ENCODE data around the gene SPACA4. TPM values are rescaled to one million over a fixed set of nuclear protein-coding genes. Genes with fewer than 3 reads are reported as not detected.
A peak's percentile ranks its signal among the peaks of the same experiment; 100 is the strongest.

Gene SPACA4
- total RNA-seq, 1 experiment from 2014 or later, result not detected

DNA sequence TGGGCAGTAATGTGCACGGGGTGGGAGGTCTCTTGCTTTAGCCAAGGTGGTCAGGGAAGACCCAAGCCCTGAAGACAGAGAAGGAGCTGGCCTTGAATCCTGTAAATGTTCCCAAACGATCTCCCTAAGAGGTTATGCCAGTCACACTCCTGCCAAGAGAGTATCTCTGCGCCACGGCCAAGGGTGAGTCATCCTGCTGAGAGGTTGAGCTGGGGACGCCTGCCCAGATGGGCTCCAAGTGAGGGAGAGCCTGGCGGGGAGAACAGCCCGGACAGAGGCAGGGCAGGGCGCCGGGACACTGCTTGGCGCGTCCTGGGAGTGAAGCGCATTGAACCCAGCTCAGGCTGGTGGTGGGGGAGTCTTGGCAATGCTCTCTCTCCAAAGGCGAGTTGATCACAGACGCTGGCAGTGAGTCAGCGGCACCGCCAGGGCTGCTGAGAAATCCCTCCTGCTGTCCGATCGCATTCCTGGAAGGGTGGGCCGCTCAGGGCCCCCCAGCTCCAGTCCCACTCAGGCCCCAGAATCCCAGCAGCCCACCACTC is 38.1 kb upstream of the SPACA4 start:
- Mint-ChIP-seq H3K27ac (ENCODE audit: unreplicated experiment) (peak overlapping the region; percentile 81), H3K4me1 (ENCODE audit: low read depth, unreplicated experiment) (peaks cover 33% of the 10 kb centered on the region), H3K4me3 (ENCODE audit: unreplicated experiment) (no peak overlapping the region)

DNA sequence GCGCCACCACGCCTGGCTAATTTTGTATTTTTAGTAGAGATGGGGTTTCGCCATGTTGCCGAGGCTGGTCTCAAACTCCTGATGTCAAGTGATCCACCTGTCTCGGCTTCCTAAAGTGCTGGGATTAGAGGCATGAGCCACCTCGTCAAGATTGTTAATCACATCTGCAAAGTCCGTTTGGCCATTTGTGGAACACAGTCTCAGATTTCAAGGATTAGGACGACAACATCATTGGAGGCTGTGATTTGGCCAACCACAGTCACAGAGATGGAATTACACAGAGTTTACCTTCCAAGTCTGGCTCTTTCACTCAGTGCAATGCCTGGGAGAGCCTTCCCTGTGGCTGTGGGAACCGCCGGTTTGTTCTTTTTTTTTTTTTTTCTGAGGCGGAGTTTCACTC is 36.7 kb upstream of the SPACA4 start:
- DNase-seq, result no peak
- H3K9me3 ChIP-seq, result no peaks in the 10 kb centered on the region
- CTCF ChIA-PET, result interaction anchor here (0.7 kb wide), 1 partner anchor 80 kb away, joined by 5 read pairs; no protein-coding TSS in a partner anchor
- BruUV-seq (replicated peaks), result no TSS peak
- intact Hi-C loops (cut with micrococcal nuclease; ENCODE audit: unreplicated experiment), result no loop called here
- H3K27me3 ChIP-seq (replicated peaks; ENCODE audit: control insufficient read depth, insufficient read depth, low read length), result no peaks in the 10 kb centered on the region
- POLR2A ChIA-PET, result no interaction called here
- H3K4me3 Mint-ChIP-seq (ENCODE audit: unreplicated experiment), result no peak overlapping the region
- H3K4me3 ChIP-seq (ENCODE audit: low read depth, low read length), result no peak overlapping the region
- H3K4me1 ChIP-seq, result peaks cover 47% of the 10 kb centered on the region
- H3K27ac Mint-ChIP-seq (ENCODE audit: unreplicated experiment), result no peak overlapping the region
- TF ChIP-seq, protein P1, sequence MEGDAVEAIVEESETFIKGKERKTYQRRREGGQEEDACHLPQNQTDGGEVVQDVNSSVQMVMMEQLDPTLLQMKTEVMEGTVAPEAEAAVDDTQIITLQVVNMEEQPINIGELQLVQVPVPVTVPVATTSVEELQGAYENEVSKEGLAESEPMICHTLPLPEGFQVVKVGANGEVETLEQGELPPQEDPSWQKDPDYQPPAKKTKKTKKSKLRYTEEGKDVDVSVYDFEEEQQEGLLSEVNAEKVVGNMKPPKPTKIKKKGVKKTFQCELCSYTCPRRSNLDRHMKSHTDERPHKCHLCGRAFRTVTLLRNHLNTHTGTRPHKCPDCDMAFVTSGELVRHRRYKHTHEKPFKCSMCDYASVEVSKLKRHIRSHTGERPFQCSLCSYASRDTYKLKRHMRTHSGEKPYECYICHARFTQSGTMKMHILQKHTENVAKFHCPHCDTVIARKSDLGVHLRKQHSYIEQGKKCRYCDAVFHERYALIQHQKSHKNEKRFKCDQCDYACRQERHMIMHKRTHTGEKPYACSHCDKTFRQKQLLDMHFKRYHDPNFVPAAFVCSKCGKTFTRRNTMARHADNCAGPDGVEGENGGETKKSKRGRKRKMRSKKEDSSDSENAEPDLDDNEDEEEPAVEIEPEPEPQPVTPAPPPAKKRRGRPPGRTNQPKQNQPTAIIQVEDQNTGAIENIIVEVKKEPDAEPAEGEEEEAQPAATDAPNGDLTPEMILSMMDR (IDR thresholded peaks at IDR 0.05; ENCODE audit: insufficient read depth in 1 of 2, low read depth in 1 of 2, low read length in 1 of 2, severe bottlenecking in 1 of 2, unreplicated experiment in 1 of 2), result no peak
- H3K27me3 Mint-ChIP-seq (ENCODE audit: insufficient read depth, unreplicated experiment), result no peaks in the 10 kb centered on the region
- peaks cover 14% of the 10 kb centered on the region for H3K36me3 Mint-ChIP-seq (ENCODE audit: insufficient read depth, unreplicated experiment)
- H3K4me1 Mint-ChIP-seq (ENCODE audit: low read depth, unreplicated experiment), result peaks cover 30% of the 10 kb centered on the region
- no peaks in the 10 kb centered on the region for H3K9me3 Mint-ChIP-seq (ENCODE audit: unreplicated experiment)
- no peaks in the 10 kb centered on the region for H3K36me3 ChIP-seq (ENCODE audit: control insufficient read depth, insufficient read depth, low read length)

More for the DNA sequence above, 38.1 kb upstream of the SPACA4 start:
- Mint-ChIP-seq H3K27me3 (ENCODE audit: insufficient read depth, unreplicated experiment) (no peaks in the 10 kb centered on the region), H3K9me3 (ENCODE audit: unreplicated experiment) (no peaks in the 10 kb centered on the region), H3K36me3 (ENCODE audit: insufficient read depth, unreplicated experiment) (peaks cover 14% of the 10 kb centered on the region)
- H3K4me1 ChIP-seq, result peaks cover 44% of the 10 kb centered on the region
- no peaks in the 10 kb centered on the region for H3K27me3 ChIP-seq (replicated peaks; ENCODE audit: control insufficient read depth, insufficient read depth, low read length)
- TF ChIP-seq, protein P1 (IDR thresholded peaks at IDR 0.05; ENCODE audit: insufficient read depth in 1 of 2, low read depth in 1 of 2, low read length in 1 of 2, severe bottlenecking in 1 of 2, unreplicated experiment in 1 of 2), result no peak
- BruUV-seq (replicated peaks), result no TSS peak
- H3K9me3 ChIP-seq, result no peaks in the 10 kb centered on the region
- ChIA-PET POLR2A (interaction anchor here (0.5 kb wide), 1 partner anchor 14 kb away, joined by 5 read pairs; no protein-coding TSS in a partner anchor), CTCF (no interaction called here)
- no peaks in the 10 kb centered on the region for H3K36me3 ChIP-seq (ENCODE audit: control insufficient read depth, insufficient read depth, low read length)
- no peak for DNase-seq
- no peak overlapping the region for H3K4me3 ChIP-seq (ENCODE audit: low read depth, low read length)
- intact Hi-C loops (cut with micrococcal nuclease; ENCODE audit: unreplicated experiment), result no loop called here

DNA sequence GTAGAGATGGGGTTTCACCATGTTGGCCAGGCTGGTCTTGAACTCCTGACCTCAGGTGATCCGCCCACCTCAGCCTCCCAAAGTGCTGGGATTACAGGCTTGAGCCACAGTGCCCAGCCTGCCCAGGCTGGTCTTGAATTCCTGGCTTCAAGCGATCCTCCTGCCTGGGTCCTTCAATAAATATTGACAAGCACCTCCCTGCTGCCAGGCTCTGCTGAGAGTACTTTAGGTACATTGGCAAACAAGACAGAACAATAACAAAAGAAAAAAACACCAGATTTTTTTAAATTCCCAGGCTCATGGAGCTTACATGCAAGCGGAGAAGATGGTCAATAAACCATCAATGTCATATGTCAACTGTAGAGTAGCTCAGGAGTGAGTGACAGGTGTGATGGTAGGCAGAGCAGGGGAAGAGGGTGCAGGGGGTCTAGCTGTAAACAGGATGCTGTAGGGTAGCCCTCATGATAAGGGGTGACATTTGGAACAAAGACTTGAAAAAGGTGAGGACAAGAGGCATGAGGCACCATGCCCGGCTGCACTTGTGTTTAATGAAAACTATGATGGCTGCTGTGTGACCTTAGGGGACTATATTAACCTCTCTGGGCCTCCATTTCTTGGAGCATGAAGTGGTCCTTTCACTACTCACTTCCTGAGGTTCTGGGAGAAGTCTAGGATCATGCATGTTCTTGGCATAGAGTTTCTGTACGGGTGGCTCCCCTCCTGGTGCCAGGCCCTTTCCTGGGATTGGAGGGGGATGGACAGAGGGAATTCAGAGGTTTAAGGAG is 35.0 kb upstream of the SPACA4 start:
- ChIA-PET POLR2A (interaction anchor here (0.9 kb wide), 1 partner anchor 18 kb away, joined by 6 read pairs; no protein-coding TSS in a partner anchor), CTCF (interaction anchor here (0.6 to 0.8 kb wide), 3 partner anchors 17 to 126 kb away, joined by 3 to 6 read pairs (median 3); partner anchors contain the start of gene GRWD1)
- DNase-seq, result peak; percentile 64 to 74
- Histone ChIP-seq H3K4me1 (peaks cover 31% of the 10 kb centered on the region), H3K36me3 (ENCODE audit: control insufficient read depth, insufficient read depth, low read length) (no peaks in the 10 kb centered on the region), H3K4me3 (ENCODE audit: low read depth, low read length) (no peak overlapping the region), H3K9me3 (no peaks in the 10 kb centered on the region), H3K27me3 (replicated peaks; ENCODE audit: control insufficient read depth, insufficient read depth, low read length) (no peaks in the 10 kb centered on the region)
- Mint-ChIP-seq H3K9me3 (ENCODE audit: unreplicated experiment) (no peaks in the 10 kb centered on the region), H3K4me3 (ENCODE audit: unreplicated experiment) (no peak overlapping the region), H3K4me1 (ENCODE audit: low read depth, unreplicated experiment) (peaks cover 23% of the 10 kb centered on the region), H3K36me3 (ENCODE audit: insufficient read depth, unreplicated experiment) (peaks cover 7% of the 10 kb centered on the region), H3K27ac (ENCODE audit: unreplicated experiment) (peak overlapping the region; percentile 67), H3K27me3 (ENCODE audit: insufficient read depth, unreplicated experiment) (no peaks in the 10 kb centered on the region)
- TF ChIP-seq, protein P1 (IDR thresholded peaks at IDR 0.05; ENCODE audit: insufficient read depth in 1 of 2, low read depth in 1 of 2, low read length in 1 of 2, severe bottlenecking in 1 of 2, unreplicated experiment in 1 of 2), result no peak
- no TSS peak for BruUV-seq (replicated peaks)
- intact Hi-C loops (cut with micrococcal nuclease; ENCODE audit: unreplicated experiment), result loop anchor here (1.0 kb wide), 1 partner anchor 13 kb away; no protein-coding TSS in a partner anchor
